Peyer's patch (tissue), 4 donors: ENCODE data around the gene CAMK2N1.

ENCODE experiments used
- CTCF ChIP-seq, 6 experiments: fragments of 450-650 bp in 4 of 6; fragments of 200-600 bp in 2 of 6; sonication (generic) in 1 of 6; IDR thresholded peaks; one replicate each; pipeline ENCODE4 v1.5.1; 2017 to 2019; ENCODE audit warnings: antibody characterized with exemption in 6 of 6, mild to moderate bottlenecking in 3 of 6, moderate library complexity in 1 of 6
- POLR2A ChIP-seq, 2 donors: fragments of 450-650 bp; IDR thresholded peaks; one replicate each; pipeline ENCODE4 v1.5.1; 2017; ENCODE audit warnings: antibody characterized with exemption in 2 of 2, mild to moderate bottlenecking in 2 of 2, moderate library complexity in 2 of 2

GRCh38 chr1:20445956-20446355 lies 40.1 kb downstream of the CAMK2N1 start:
- TF ChIP-seq CTCF (IDR thresholded peaks at IDR 0.05) (no peak), POLR2A (IDR thresholded peaks at IDR 0.05) (no peak)
